H9 (cell line): ENCODE measurements around the gene PKDCC. TPM values are rescaled to one million over a fixed set of nuclear protein-coding genes. Genes with fewer than 3 reads are reported as not detected.

ENCODE experiments used
- DNase-seq: peaks from one replicate; pipeline ENCODE4 v3.0.0-alpha.2; 2017
- H2AFZ ChIP-seq: one replicate; pipeline ENCODE4 v1.6.1; 2013; ENCODE audit warnings: mild to moderate bottlenecking, low read length, control low read depth, moderate library complexity
- H2AK5ac ChIP-seq: 2 replicates; pipeline ENCODE4 v1.6.1; 2013; ENCODE audit warnings: low read length, control low read depth, mixed read lengths; ENCODE audit not compliant: insufficient read length
- H2BK120ac ChIP-seq: one replicate; pipeline ENCODE4 v1.6.1; 2013; ENCODE audit warnings: low read depth, mild to moderate bottlenecking, low read length, control low read depth, inconsistent platforms; ENCODE audit not compliant: poor library complexity, severe bottlenecking
- H2BK12ac ChIP-seq: 2 replicates; pipeline ENCODE4 v1.6.1; 2013; ENCODE audit warnings: low read length, control low read depth, mixed read lengths, low read depth; ENCODE audit not compliant: insufficient read length
- H2BK15ac ChIP-seq: 2 replicates; pipeline ENCODE4 v1.6.1; 2013; ENCODE audit warnings: low read depth, low read length, control low read depth
- H2BK20ac ChIP-seq: one replicate; pipeline ENCODE4 v1.6.1; 2013; ENCODE audit warnings: low read depth, mild to moderate bottlenecking, low read length, control low read depth, inconsistent platforms; ENCODE audit not compliant: poor library complexity, severe bottlenecking
- H2BK5ac ChIP-seq: 2 replicates; pipeline ENCODE4 v1.6.1; 2013; ENCODE audit warnings: low read length, control low read depth, mixed read lengths; ENCODE audit not compliant: insufficient read length
- H3K14ac ChIP-seq: 2 replicates; pipeline ENCODE4 v1.6.1; 2013; ENCODE audit warnings: low read length, control low read depth; ENCODE audit not compliant: insufficient read depth
- H3K18ac ChIP-seq: 2 replicates; pipeline ENCODE4 v1.6.1; 2013; ENCODE audit warnings: low read depth, mild to moderate bottlenecking, mixed read lengths, low read length, control low read depth; ENCODE audit not compliant: insufficient read length
- H3K23ac ChIP-seq: 2 replicates; pipeline ENCODE4 v1.6.1; 2013; ENCODE audit warnings: low read length, control low read depth, mixed read lengths, low read depth; ENCODE audit not compliant: insufficient read length
- H3K23me2 ChIP-seq: 2 replicates; pipeline ENCODE4 v1.6.1; 2013; ENCODE audit warnings: low read depth, mild to moderate bottlenecking, mixed read lengths, low read length, control low read depth; ENCODE audit not compliant: insufficient read length, poor library complexity, severe bottlenecking
- H3K27ac ChIP-seq: 2 replicates; pipeline ENCODE4 v1.5.1; 2013; ENCODE audit warnings: low read length, control low read depth, mixed read lengths, low read depth; ENCODE audit not compliant: insufficient read length
- H3K27me3 ChIP-seq: 2 replicates; pipeline ENCODE4 v1.6.1; 2013; ENCODE audit warnings: low read length, control low read depth, inconsistent platforms; ENCODE audit not compliant: insufficient read depth
- H3K4ac ChIP-seq: 2 replicates; pipeline ENCODE4 v1.6.1; 2013; ENCODE audit warnings: low read depth, mild to moderate bottlenecking, control low read depth, inconsistent platforms, low read length, moderate library complexity
- H3K4me1 ChIP-seq: 2 replicates; pipeline ENCODE4 v1.6.1; 2013; ENCODE audit warnings: low read length, control low read depth, inconsistent platforms; ENCODE audit not compliant: insufficient read depth
- H3K4me2 ChIP-seq: 2 replicates; pipeline ENCODE4 v1.6.1; 2013; ENCODE audit warnings: low read length, control low read depth, mixed read lengths; ENCODE audit not compliant: insufficient read length, insufficient read depth
- H3K56ac ChIP-seq: 2 replicates; pipeline ENCODE4 v1.6.1; 2013; ENCODE audit warnings: low read depth, mild to moderate bottlenecking, mixed read lengths, low read length, control low read depth; ENCODE audit not compliant: insufficient read length
- H3K79me1 ChIP-seq: 2 replicates; pipeline ENCODE4 v1.6.1; 2013; ENCODE audit warnings: low read depth, mild to moderate bottlenecking, moderate library complexity, low read length, control low read depth, inconsistent platforms; ENCODE audit not compliant: insufficient read depth, poor library complexity, severe bottlenecking
- H3K79me2 ChIP-seq: 2 replicates; pipeline ENCODE4 v1.6.1; 2013; ENCODE audit warnings: low read length, control low read depth, inconsistent platforms; ENCODE audit not compliant: insufficient read depth
- H3K9ac ChIP-seq: 2 replicates; pipeline ENCODE4 v1.6.1; 2013; ENCODE audit warnings: low read length, control low read depth, mixed read lengths; ENCODE audit not compliant: insufficient read length; ENCODE audit errors: extremely low read depth
- H3K9me3 ChIP-seq: one replicate; pipeline ENCODE4 v1.6.1; 2013; ENCODE audit warnings: low read depth, low read length, inconsistent platforms; ENCODE audit not compliant: control insufficient read depth
- H3T11ph ChIP-seq: one replicate; pipeline ENCODE4 v1.6.1; 2013; ENCODE audit warnings: mild to moderate bottlenecking, low read length, control low read depth, inconsistent platforms
- H4K20me1 ChIP-seq: one replicate; pipeline ENCODE4 v1.6.1; 2013; ENCODE audit not compliant: control insufficient read depth, insufficient read length, insufficient read depth
- H4K5ac ChIP-seq: 2 replicates; pipeline ENCODE4 v1.6.1; 2013; ENCODE audit warnings: low read depth, mild to moderate bottlenecking, mixed read lengths, low read length, control low read depth; ENCODE audit not compliant: insufficient read length
- H4K8ac ChIP-seq: replicated peaks from 2 replicates; pipeline ENCODE4 v1.6.1; 2013; ENCODE audit warnings: low read length, control low read depth, mixed read lengths, low read depth; ENCODE audit not compliant: insufficient read length
- H4K91ac ChIP-seq: 2 replicates; pipeline ENCODE4 v1.6.1; 2013; ENCODE audit warnings: low read depth, mild to moderate bottlenecking, moderate library complexity, mixed read lengths, low read length, control low read depth; ENCODE audit not compliant: insufficient read length
- H3K27ac Mint-ChIP-seq, 3 experiments: 2 replicates in 2 of 3; 3 replicates in 1 of 3; pipeline ENCODE4 v1.8.0; 2020 to 2021; ENCODE audit warnings: mixed read lengths in 3 of 3, mild to moderate bottlenecking in 1 of 3, moderate library complexity in 1 of 3
- H3K27me3 Mint-ChIP-seq: 2 replicates; pipeline ENCODE4 v1.8.0; 2021; ENCODE audit warnings: low read depth, mild to moderate bottlenecking, moderate library complexity, mixed read lengths
- H3K36me3 Mint-ChIP-seq, 3 experiments: 2 replicates in 2 of 3; 3 replicates in 1 of 3; pipeline ENCODE4 v1.8.0; 2020 to 2021; ENCODE audit warnings: low read depth in 3 of 3, mixed read lengths in 3 of 3; ENCODE audit not compliant: insufficient read depth in 1 of 3
- H3K4me1 Mint-ChIP-seq, 2 experiments: 2 replicates each; pipeline ENCODE4 v1.8.0; 2020; ENCODE audit warnings: mixed read lengths in 2 of 2
- H3K4me3 Mint-ChIP-seq, 2 experiments: 2 replicates in 1 of 2; 3 replicates in 1 of 2; pipeline ENCODE4 v1.8.0; 2020 to 2021; ENCODE audit warnings: mild to moderate bottlenecking in 2 of 2, mixed read lengths in 2 of 2, moderate library complexity in 1 of 2
- H3K9me3 Mint-ChIP-seq, 2 experiments: 2 replicates in 1 of 2; 3 replicates in 1 of 2; pipeline ENCODE4 v1.8.0; 2020; ENCODE audit warnings: mild to moderate bottlenecking in 2 of 2, mixed read lengths in 2 of 2, moderate library complexity in 1 of 2
- WGBS: extraction: QIAGEN DNeasy Blood & Tissue Kit; methylation state at CpG from one replicate; pipeline ENCODE4 v1.1.7; 2013; ENCODE audit warnings: missing lambda C conversion rate, low lambda C conversion rate, mixed read lengths; ENCODE audit not compliant: insufficient read length; ENCODE audit errors: extremely low coverage; 5-methylcytosine and 5-hydroxymethylcytosine counted together
- total RNA-seq: library from RNA; stranded (reverse); gene quantifications from 2 replicates; pipeline ENCODE4 v1.2.1, GENCODE V29; 2021
- TF ChIP-seq, protein P1 (sequence below): fragments of 200-600 bp; sonication (generic); conservative IDR thresholded peaks from 3 replicates; pipeline ENCODE4 v1.8.0; 2021; ENCODE audit warnings: antibody characterized with exemption, mild to moderate bottlenecking

The PKDCC gene
- total RNA-seq, 1 experiment from 2014 or later: 134 TPM

GRCh38 chr2:42029639-42030199 lies 18.1 kb upstream of the PKDCC start:
- H2AFZ ChIP-seq: no peak overlapping the region
- peak overlapping the region; percentile 59 for H3K18ac ChIP-seq
- no peaks in the 10 kb centered on the region for H3K79me2 ChIP-seq
- no peak overlapping the region for H3K4ac ChIP-seq
- H2AK5ac ChIP-seq: no peak overlapping the region
- H3K4me1 ChIP-seq: peaks cover 25% of the 10 kb centered on the region; the same call in 1 of the 2 replicates
- no peak overlapping the region for H3K27ac ChIP-seq
- TF ChIP-seq, protein P1, sequence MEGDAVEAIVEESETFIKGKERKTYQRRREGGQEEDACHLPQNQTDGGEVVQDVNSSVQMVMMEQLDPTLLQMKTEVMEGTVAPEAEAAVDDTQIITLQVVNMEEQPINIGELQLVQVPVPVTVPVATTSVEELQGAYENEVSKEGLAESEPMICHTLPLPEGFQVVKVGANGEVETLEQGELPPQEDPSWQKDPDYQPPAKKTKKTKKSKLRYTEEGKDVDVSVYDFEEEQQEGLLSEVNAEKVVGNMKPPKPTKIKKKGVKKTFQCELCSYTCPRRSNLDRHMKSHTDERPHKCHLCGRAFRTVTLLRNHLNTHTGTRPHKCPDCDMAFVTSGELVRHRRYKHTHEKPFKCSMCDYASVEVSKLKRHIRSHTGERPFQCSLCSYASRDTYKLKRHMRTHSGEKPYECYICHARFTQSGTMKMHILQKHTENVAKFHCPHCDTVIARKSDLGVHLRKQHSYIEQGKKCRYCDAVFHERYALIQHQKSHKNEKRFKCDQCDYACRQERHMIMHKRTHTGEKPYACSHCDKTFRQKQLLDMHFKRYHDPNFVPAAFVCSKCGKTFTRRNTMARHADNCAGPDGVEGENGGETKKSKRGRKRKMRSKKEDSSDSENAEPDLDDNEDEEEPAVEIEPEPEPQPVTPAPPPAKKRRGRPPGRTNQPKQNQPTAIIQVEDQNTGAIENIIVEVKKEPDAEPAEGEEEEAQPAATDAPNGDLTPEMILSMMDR: no peak
- no peak overlapping the region for H2BK12ac ChIP-seq
- no peak overlapping the region for H3K23ac ChIP-seq
- H3T11ph ChIP-seq: no peak overlapping the region
- no peak overlapping the region for H4K91ac ChIP-seq
- no peaks in the 10 kb centered on the region for H3K9me3 ChIP-seq
- H3K27ac Mint-ChIP-seq: peak overlapping the region; percentile 92 to 97 (median 95); a peak in 6 of 7 replicates
- no peak overlapping the region for H2BK5ac ChIP-seq
- H2BK20ac ChIP-seq: no peak overlapping the region
- no peak overlapping the region for H3K56ac ChIP-seq
- no peak overlapping the region for H3K14ac ChIP-seq
- H4K8ac ChIP-seq: no peak overlapping the region
- H3K9ac ChIP-seq: no peak overlapping the region
- peaks cover 3 to 6% of the 10 kb centered on the region in 2 experiments; a peak in 4 of 5 replicates for H3K9me3 Mint-ChIP-seq
- H4K5ac ChIP-seq: no peak overlapping the region
- H3K4me3 Mint-ChIP-seq: no peak overlapping the region
- peaks cover 2% of the 10 kb centered on the region; the same call in 1 of the 2 replicates for H3K27me3 ChIP-seq
- H3K27me3 Mint-ChIP-seq: peaks cover 24% of the 10 kb centered on the region
- no peaks in the 10 kb centered on the region for H3K23me2 ChIP-seq
- no CpG with 5 or more reads among the region's 4 CpGs for WGBS
- H3K4me2 ChIP-seq: no peak overlapping the region
- no peaks in the 10 kb centered on the region for H3K79me1 ChIP-seq
- H4K20me1 ChIP-seq: no peaks in the 10 kb centered on the region
- H2BK15ac ChIP-seq: no peak overlapping the region
- no peak for DNase-seq
- H3K4me1 Mint-ChIP-seq: peaks cover 65 to 67% of the 10 kb centered on the region in 2 experiments
- peaks cover 5 to 8% (median 6%) of the 10 kb centered on the region in 3 experiments; a peak in 6 of 7 replicates for H3K36me3 Mint-ChIP-seq
- H2BK120ac ChIP-seq: no peak overlapping the region
